ENCODE measurements around the gene PPP6R2.
"Not testable (repeated sequence)": the region's sequence is repeated elsewhere in the genome, so short reads cannot be mapped to it uniquely, and the experiment has no call there.

PPP6R2 gene

DNA sequence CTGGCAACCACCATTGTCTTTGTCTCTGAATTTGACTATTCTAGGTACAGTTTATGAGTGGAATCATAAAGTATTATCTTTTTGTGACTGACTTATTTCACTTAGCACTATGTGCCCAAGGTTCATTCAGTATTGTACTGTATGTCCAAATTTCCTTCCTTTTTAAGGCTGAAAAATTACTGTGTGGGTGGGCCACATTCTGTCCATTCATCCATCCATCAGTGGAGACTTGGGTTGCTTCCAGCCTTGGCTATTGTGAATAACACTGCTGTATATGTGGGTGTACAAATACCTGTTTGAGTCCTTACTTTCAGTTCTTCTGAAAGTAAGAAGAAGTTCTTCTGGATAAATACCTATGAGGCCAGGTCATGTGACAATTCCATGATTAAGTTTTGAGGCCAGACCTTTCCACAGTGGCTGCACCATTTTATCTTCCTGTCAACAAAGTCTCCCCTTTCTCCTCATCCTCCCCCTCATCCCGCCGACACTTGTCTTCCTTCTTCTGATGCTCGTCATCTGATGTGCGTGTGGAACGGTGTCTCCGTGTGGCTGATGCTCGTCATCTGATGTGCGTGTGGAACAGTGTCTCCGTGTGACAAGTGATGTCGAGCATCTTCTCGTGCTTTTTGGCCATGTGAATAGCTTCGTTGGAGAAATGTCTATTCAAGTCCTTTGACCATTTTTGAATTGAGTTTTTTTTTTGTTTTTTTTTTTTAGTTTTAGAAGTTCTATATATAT lies 82.2 kb downstream of the PPP6R2 start:
- DNase-seq (ENCODE audit: low read depth) = no peak

DNA sequence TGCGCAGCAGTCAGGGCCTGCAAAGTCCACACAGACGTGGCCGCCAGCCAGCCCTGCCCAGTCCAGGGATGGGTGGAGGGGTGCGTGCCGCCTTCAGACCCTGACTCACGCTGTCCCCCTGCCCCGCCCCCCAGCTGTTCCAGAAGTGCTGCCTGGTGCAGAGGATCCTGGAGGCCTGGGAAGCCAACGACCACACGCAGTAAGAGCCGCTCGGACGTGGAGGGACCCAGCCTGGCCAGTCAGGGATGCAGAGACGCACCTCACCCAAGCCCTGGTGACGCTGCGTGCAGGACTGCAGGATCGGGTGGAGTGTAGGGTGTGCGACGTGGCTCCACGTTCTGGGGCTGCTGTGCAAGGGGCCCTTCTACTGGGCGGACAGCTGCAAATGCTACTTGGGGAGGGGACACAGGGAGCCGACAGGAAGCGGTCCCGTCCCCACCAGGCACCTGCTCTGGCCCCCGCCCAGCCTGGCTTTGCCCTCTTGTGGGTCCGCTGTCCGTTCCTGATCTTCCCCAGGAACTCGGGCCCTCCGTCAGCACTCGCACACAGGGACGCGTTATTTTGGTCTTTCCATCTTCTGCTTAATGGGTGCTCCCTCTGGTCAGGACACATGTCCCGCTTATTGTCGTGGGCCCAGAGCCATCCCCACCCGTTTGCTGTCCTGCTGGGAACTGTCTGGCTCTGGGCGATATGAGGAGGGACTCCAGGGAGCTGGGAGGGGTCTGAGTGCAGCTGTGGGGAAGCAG lies 89.2 kb downstream of the PPP6R2 start:
- DNase-seq (ENCODE audit: low read depth) = no peak

DNA sequence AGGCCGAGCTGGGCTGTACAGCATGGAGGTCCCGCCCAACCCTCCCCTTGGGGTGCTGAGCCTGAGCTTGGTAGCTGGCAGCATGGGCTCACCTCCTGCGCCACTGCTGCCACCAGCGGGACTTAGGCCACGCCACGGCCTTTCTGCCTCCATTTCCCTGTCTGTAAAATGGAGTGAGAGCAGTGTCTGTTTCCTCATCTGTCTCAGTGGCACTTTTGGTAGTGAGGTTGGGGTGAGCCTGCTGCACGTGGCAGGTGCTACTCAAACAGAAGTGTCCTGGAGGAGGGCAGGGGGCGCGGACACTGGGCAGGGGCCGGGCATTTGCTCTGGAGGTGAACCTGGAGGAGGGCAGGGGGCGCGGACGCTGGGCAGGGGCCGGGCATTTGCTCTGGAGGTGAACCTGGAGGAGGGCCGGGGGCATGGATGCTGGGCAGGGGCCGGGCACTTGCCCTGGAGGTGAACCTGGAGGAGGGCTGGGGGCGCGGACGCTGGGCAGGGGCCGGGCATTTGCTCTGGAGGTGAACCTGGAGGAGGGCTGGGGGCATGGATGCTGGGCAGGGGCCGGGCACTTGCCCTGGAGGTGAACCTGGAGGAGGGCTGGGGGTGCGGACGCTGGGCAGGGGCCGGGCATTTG lies 89.9 kb downstream of the PPP6R2 start:
- not testable (repeated sequence) for DNase-seq (ENCODE audit: low read depth)

DNA sequence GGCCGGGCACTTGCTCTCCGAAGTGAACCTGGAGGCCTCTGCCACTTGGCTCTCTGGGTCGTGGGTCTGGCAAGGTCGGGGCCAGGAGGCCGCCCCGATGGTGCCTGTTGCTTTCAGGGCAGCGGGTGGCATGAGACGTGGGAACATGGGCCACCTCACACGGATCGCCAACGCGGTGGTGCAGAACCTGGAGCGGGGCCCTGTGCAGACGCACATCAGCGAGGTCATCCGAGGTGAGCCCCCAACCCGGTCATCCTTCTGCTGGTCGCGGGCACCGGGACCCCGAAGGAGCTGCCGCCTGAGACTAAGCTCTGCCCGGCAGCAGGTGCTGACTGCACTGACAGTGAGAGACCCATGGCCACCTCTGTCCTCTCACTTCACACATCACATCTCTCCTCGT lies 91.7 kb downstream of the PPP6R2 start:
- no peak for DNase-seq (ENCODE audit: low read depth)

DNA sequence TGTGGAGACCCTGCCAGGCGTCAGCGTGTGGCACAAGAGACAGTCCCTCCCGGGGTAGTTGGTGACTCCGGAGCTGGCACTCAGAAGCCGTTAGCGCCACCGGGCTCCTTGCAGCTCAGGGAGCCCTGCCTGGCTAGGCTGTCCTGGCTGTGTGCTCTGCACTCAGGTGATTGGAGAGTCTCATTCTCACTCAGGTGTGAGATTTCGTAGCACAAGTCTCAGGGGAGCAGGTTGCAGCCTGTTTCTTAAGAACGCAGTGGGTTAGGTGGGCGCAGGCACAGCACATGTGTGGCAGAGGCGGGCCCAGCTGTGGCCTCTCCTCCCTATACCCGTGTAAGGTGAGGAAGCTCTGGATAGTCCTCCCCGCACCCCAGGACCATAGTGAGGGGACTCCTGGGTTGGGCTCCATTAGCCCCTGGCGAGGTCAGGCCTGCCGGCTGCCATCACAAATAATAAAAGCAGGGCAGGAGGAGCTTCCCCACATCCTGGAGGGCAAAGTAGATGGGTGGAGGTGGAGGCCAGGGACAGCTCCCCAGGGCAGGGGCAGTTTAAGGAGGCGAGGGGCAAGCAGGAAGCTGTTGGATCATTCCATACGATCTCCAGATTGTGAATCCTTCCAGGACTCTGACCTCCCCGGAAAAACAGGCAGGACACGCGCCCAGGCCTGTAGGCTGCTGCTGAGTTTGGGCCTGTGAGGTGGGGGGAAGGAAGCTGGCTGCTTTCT lies 92.3 kb downstream of the PPP6R2 start:
- DNase-seq (ENCODE audit: low read depth) = no peak

DNA sequence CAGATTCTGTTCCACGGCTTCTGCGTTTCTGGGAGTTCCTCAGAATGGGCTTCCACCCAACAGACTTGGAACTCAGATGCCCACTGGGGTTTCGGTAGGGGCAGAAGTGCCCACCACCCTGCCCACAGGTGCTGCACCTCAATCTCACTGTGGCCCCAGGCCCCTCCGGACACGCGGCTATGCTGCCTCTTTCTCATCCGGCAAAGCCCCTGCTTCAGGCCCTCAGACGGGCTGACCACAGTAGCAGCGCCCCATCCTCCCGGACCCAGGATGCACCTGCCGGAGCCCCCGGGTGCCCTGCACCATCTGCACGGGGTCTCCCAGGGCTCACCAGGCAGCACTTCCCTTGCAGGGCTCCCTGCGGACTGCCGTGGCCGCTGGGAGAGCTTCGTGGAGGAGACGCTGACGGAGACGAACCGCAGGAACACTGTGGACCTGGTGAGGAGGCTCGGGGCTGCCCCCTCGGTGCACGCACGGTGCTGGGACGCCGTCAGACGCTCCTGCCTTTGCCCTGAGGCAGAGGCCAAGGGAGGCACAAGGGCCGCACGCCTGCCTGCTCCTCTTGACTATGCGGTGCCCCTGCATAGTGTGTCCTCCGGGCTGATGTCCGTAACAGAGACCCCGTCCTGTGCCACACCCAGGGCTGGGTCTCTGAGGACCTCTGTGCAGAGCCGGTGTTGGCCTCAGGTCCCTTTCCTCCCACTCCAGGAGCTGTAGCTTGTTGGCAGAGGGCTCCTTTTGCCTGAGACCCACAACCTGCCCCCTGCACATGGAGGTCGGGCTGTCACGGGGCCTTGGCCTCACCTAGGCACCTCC lies 93.1 kb downstream of the PPP6R2 start:
- no peak for DNase-seq (ENCODE audit: low read depth)

DNA sequence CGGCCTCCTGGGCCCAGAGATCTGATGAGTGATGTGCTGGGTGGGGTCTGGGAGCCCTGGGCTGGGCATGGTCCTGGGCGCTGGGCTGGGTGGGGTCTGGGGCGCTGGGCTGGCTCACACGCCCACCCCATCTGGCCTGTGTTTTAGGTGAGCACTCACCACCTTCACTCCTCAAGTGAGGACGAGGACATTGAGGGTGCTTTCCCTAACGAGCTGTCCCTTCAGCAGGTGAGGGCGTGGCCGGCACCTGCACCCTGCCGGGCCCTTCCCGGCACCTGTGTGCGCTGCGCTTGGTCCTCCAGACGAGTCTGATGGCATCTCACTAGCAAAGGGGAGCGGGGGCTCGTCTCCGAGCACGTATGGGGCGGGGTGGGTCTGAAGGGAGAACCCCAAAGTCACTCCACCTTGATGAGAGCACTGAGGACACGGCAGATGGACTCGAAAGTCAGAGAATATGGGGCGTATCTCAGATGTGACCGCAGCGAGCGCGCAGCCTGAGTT lies 93.8 kb downstream of the PPP6R2 start:
- no peak for DNase-seq (ENCODE audit: low read depth)

DNA sequence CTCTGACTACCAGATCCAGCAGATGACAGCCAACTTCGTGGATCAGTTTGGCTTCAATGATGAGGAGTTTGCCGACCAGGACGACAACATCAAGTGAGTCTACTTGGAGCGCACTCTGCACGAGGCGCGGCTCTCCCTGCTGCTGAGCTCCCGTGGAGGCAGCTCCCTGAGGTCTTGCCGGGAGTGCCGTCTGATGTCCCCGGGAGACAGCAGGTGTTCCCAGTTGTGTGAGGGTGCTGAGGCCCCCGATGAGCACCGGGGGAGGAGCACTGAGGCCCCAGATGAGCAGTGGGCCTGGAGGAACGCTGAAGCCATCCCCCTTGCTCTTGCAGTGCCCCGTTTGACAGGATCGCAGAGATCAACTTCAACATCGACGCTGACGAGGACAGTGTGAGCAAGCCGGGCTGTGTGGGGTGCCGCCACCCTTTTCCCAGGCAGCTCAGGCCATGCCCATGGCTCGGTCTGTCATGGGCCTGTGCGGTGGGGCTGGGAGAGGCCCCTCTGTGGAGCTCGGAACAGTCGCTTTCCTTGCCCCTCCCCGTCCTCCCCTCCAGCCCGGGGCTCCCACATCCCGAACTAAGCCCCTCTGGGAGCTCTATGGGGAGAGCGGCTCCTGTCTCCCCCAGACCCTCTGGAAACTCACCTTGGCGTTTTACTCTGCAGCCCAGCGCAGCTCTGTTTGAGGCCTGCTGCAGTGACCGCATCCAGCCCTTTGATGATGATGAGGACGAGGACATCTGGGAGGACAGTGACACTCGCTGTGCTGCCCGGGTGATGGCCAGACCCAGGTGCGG lies 94.6 kb downstream of the PPP6R2 start:
- no peak for DNase-seq (ENCODE audit: low read depth)

DNA sequence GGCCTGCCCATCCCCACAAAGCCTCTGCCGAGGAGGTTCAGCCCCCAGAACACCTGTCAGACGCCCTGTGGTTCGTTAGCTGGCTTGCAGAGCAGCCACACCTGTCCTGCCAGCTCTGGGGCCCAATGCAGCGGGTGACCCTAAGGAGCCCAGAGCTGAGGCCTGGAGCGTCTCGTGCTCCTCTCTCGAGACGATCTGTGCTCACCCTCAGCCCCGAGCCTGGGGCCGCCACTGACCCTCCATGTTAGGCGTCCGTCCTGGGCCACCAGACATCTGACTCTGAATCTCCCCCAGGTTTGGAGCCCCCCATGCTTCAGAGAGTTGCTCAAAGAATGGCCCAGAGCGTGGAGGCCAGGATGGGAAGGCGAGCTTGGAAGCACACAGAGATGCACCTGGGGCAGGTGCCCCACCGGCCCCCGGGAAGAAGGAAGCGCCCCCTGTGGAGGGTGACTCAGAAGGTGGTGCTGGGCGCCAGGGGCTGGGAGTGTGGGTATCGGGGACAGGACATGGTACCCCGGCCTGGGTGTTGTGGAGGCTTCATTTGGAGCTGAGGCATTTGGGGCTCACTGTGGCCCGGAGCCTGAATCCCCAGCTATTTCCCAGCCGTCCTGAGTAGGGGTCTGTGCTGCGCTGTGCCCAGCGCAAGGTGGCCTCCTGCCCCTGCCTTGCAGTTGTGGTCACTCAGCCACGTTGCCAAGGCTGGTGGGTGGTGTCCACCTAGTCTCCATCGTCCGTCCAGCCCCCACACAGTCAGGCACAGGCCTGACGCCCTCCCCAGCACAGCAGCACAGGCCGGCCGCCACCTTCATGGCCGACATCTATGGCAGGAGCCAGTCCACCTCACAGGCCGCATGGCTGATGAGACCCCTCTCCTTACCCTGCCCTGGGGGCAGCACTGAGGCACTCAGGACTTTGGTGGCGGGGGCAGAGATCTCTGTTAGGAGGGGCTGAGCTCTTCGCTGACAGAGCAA lies 95.5 kb downstream of the PPP6R2 start:
- no peak for DNase-seq (ENCODE audit: low read depth)

DNA sequence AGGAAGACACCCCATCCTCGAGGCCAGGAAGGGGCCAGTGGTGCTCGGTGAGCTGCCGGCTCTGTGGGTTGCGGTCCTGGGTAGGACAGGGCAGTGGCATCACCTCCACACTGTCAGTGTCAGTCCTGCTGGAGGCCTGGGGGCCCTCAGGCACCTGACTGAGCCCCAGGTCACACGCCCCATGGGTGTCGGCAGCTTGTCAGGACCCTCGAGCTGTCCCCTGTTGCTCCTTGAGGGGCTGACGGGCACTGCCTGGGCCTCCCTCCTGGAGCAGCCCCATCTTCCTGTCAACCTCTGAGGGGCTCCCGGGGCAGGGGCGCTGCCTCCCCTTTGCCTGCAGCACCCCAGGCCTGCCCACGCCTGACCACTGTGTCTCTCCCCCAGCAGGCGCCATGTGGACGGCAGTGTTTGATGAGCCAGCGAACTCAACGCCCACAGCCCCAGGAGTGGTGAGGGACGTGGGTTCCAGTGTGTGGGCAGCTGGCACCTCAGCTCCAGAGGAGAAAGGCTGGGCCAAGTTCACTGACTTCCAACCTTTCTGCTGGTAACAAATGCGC lies 96.3 kb downstream of the PPP6R2 start:
- DNase-seq (ENCODE audit: low read depth) = no peak

DNA sequence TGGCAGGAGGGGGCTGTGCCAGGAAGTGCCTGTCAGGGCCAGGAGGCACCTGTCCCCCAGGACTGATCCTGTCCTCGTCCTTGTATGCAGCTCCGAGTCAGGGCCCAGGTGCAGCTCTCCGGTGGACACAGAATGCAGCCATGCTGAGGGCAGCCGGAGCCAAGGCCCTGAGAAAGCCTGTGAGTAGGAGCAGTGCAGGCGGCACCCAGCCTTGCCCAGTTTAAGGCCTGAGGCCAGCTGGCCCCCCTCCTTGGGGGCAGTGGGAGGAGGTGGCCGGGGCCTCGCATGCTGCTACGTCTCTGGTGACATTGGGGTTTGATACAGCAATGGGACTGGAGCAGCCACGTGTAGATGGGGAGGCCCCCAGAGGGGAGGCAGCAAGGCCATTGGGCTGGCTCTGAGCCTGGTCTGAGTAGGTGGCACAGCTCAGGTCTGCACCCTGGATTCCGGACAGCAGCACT lies 96.8 kb downstream of the PPP6R2 start:
- no peak for DNase-seq (ENCODE audit: low read depth)

DNA sequence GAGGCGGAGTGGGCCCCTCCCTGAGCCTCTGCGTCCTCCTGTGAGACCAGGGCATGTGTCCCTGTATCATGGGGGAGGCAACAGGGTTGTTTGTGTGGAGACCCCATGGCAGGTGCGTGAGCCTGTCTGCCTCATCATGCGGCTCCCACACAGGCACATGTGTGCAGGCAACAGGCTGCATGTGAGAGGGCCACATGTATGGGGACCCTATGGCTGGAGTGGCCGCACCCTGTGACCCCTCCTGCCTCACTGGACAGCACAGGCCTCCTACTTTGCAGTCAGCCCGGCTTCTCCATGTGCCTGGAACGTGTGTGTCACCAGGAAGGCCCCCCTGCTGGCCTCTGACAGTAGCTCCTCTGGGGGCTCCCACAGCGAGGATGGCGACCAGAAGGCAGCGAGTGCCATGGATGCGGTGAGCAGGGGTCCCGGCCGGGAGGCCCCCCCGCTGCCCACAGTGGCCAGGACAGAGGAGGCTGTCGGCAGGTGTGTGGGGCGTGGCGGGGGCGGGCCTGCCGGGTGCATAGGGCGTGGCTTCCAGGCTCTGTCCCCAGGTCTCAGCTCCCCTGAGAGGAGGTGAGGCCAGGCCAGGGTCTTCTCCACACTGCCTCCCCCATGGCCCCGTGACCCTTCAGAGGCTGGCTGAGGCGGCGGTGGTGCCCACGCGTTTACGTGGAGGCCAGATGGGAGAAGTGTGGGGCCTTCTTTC lies 97.6 kb downstream of the PPP6R2 start:
- no peak for DNase-seq (ENCODE audit: low read depth)

DNA sequence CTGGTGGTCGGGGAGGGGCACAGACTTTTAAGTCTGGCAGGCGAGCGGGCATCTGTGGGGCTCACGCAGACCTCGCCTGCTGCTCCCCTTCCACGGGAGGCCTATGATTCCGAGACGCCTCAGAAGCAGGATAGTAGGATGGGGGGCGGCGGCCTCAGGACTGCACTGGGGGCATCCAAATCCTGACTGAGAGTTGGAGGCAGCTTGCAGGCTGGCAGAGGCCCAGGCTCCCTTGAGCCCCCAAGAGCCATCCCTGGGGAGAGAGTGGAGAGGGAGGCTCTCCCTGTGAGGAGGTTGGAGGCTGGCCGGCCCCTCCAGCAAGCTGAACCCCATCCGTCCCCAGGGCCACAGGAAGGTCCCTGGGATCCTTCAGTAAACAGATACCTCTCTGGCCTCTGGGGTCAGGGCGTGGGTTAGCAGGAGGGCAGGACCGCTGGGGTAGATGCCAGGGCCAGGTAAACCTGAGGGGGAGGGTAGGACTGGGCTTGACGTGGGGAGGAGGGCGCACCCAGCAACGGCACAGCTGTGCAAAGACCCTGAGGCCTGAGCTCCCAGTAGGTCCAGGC lies 98.4 kb downstream of the PPP6R2 start:
- no peak for DNase-seq (ENCODE audit: low read depth)

DNA sequence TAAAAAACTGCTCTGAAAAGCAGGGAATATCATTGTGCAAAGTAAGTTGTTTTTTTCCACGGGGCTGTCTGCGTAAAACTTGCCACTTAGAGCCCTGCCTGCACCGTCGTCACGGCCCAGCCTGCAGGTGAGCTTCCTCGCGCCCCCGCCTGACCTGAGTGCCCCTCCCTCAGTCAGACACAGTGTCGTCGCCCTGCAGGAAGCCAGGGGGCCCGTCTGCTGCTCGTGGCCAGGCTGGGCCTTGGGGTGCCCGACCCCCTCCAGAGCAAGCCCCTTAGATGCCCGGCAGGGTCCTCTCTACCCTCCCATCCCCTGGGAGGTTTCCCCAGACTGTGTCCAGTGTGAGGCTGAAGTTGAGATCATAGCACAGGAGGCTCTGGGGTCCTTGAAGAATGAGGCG lies 100.1 kb downstream of the PPP6R2 start:
- DNase-seq (ENCODE audit: low read depth) = no peak

DNA sequence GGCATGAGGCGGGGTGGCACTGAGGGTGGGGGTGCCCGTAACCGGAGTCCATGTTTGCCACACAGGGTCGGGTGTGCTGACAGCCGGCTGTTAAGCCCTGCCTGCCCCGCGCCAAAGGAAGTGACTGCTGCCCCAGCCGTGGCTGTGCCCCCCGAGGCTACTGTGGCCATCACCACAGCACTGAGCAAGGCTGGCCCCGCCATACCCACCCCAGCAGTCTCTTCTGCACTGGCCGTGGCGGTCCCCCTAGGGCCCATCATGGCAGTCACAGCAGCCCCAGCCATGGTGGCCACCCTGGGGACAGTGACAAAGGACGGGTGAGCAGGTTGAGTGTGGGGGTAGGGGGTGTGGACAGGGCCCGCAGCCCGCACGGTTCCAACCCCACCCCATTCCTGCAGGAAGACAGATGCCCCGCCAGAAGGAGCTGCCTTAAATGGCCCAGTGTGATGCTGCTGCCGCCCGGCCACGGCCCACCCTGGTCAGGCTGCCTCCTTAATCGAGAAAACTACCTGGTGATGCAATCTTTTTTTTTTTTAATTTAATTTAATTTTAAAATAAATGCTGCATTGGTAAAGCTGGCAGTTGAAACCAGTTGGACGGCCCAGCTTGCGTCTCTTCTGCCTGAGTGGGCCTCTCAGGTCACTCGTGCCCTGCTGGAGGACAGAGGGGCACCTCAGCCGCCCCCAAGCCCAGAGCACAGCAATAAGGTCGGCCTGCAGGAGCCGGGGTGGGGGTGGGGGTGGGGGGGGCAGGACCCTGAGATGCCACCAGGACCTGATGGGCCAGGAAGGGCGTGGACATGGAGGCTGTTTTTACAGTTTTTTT lies 100.9 kb downstream of the PPP6R2 start:
- no peak for DNase-seq (ENCODE audit: low read depth)

DNA sequence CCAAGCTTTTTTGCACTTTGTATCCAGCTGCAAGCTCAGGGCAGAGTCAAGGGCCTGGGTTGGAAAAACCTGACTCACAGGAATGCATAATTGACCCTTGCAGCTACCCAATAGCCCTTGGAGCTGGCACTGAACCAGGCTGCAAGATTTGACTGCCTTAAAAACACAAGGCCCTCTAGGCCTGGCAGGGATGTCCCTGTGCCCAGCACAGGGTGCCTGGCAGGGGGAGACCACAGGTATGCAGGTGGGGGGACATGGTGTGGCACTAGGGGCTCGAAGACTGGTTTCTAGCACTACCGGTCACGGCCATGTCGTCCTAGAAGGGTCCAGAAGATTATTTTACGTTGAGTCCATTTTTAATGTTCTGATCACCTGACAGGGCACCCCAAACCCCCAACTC lies 101.5 kb downstream of the PPP6R2 start:
- peak; percentile 44 for DNase-seq (ENCODE audit: low read depth)

All from GM04504 (cell line).